ENCODE results near the gene CALU.
A peak's percentile ranks its signal among the peaks of the same experiment; 100 is the strongest.

Gene CALU

DNA sequence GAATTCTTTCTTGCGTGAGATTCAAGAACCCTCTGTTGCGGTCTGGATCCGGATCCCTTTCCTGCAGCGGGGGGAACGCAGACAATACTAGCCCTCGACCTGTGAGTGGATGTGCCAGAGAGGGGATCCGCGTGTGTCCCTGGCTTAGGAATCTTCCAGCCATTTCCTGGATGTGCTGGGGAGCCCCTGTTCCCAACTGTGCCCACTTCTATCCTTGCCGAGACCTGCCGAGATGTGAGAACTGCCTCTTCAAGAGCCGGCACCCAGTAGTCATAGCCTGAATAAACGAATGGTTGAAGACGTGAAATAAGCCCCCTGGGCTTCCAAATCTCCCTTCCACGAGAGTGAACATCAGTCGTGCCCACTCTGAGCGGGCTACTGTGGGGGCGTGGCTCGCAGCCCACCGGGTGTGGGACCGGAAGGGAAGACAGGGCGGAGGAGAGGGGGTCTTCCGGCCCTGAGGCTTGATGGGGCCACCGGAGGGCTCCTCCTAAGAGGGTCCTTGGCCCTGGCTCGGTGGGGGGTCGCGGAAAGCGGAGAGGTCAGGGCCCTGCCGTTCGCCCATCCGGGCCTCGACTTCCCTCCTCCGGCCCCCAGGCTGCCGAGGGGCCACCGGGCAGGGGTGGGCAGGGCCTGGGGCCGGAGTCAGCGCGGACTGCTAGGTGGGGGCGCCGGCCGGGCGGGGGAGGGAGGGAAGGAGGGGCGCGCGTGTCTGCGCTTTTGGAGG lies 51.3 kb downstream of the CALU start:
- DNase-seq: no peak

DNA sequence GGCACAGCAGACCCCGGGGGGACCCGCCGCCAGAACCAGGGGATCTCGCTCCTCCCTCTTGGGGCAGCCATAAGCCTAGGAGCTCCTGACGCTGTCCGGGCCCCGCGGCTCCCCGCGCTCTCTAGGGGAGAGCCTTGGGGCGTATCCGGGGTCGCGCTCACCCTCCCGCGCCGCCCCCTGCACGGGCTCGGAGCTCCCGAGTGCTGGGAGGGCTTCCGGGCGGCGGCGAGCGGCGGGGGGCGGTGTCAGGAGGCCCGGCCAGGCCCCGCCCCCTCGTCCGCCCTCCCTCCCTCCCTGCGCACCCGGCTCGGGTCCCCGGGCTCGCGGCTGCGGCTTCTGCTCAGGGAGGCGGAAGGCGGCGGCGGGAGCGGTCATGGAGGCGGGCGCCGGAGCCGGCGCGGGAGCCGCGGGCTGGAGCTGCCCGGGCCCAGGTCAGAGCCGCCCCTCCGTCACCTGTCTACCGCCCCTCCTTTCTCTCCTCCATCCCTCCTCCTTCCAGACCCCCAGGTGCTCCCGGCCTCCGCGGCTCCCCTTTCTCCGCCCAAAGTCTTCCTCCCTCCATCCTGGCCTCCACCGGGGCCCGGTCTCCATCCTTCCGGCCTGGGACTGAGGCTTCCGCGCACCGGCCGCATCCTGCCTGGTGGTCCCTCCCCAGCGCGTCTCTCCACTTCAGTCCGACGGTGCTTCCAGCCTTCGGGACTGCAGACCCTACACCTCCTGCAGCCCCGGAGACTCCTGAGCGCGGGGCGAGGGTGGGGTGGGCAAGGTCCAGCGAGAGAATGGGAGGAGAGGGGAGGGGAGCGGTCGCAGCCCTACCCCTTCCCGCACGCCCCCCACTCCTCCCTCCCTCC lies 52.2 kb downstream of the CALU start, which contains the start of gene CCDC136:
CCDC136 (plus strand) TSS at position 848 of the 851 bp plus-strand sequence. CDS start 444 bp downstream, outside the sequence.
- DNase-seq: peak; percentile 62 to 66

DNA sequence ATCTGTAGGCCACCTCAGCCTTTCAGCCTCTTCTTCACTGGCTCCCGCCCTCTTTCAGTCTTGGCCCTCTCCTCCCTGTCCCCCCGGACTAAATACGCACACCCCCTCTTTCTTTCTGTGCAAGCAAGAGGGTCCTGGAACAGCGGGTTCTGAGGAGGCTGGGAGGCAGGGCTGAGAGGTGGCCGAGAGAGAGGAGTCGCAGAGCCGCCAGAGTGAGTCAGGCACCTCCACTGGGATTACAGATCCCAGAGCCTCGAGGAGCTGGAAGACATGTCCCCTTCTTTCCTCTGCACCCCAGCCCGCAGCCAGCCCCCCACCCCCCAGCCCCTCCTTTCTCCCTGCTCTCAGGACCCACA lies 52.8 kb downstream of the CALU start:
- no peak for DNase-seq

DNA sequence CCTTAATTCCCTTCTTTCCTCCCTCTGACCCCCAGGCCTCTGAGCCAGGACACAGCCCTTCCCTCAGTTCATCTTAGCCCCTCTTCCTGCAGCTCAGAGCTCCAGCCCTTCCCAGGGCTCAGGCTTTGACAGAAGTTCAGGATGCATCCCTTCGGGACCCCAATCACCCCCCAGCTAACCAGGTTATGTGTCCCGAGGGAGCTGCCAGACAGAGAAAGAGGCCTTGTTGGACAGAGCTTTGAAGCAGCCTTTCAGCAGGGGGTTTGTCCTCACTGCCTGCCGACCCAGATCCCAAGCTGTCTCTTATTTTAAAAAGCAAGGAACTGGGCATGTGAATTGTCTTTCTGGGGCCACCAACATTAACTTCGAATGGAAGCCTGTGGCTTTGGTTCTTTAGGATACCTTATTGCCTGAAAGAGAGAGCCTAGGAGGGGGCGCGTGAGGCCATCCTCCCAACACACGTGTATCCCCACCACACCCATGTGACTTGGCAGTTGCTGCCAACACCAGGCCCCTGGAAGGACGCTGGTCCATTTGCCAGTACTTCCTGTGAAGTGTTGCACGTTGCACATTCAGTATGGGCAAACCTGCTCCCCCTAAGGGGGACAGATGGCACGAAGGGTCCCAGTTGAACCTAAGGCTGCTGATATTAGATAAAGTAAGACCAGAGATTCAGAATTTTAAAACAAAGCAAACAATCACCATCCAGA lies 53.5 kb downstream of the CALU start:
- no peak for DNase-seq

DNA sequence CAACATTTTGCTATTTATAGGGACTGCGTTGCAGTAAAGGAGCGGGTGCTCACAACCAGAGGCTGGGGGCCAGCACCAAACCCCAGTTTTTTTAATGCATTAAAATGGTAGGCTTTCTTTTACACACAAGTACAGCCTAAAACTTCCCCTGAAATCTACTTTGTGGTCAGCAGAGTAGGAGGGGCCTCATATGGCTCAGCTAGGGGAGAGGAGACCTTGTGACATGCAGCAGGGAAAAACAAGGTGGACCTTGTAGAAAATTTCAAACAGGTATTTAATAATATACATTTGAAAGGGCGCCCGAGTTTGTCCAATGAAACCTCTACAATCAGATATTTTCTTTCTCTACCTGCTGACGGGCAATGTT lies 54.0 kb downstream of the CALU start:
- no peak for DNase-seq

DNA sequence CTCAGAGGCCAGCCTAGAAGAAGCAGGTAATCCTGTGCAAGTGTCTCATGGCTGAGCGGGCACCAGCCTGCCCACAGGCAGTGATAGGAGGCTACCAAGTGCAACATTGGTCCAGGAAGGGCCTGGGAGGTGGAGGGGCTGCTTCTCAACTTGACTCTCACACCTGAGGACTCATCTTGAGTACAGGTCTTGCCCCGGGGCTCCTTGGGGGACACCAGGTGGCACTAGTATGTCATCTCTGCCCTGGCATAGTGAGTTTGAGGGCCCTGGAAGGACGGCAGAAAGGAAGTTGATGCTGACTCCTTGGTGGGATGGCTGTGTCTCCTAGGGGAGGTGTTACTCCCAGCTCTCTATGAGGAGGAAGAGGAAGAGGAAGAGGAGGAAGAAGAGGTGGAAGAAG lies 54.9 kb downstream of the CALU start:
- no peak for DNase-seq

DNA sequence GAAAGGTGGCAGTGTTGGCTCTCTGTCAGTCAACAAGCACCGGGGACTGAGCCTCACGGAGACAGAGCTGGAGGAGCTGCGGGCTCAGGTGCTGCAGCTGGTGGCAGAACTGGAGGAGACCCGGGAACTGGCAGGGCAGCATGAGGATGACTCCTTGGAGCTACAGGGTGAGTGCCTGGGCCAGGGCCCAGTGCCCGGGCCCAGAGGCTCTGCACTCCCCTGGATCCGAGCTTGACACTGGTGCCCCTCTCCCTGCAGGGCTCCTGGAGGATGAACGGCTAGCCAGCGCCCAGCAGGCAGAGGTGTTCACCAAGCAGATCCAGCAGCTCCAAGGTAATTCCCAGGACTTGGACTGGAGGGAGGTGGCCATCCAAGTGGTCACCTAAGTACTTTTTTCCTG lies 55.3 kb downstream of the CALU start:
- no peak for DNase-seq

DNA sequence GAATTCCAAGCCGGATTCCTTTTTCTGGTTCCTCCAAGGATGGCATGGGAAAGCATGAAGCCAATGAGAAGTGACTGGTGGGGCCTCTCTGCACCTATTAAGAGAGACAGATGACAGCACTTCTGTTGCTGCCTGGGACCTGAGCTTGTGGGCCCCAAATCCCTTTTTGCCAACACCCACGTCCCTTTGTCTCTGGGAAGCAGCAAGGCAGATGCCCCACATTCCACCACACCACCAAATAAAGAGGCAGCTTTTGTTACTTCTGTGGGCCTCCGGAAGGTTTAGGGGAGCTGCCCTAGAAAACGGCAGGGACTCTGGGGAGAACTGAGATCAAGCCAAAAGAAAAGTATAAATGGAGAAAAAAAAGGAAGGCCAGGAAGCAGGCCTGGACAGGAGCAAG lies 56.0 kb downstream of the CALU start:
- no peak for DNase-seq

DNA sequence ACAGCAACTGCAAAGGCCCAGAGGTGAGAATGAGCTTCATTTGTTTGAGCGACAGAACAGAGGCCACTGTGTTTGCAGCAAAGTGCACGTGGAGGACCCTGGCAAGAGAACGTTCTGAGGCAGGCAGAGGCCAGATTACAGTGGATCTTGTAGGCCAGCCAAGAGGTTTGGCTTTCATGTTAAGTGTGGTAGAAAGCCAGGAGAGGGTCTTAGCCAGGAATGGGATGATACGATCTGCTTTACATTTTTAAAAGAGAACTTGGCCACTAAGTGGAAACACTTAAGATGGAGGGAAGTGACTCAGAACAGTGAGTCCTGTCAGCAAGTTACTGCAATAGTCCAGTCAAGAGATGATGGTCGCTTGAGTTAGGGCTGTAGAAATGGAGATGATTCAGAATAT lies 57.2 kb downstream of the CALU start:
- no peak for DNase-seq

DNA sequence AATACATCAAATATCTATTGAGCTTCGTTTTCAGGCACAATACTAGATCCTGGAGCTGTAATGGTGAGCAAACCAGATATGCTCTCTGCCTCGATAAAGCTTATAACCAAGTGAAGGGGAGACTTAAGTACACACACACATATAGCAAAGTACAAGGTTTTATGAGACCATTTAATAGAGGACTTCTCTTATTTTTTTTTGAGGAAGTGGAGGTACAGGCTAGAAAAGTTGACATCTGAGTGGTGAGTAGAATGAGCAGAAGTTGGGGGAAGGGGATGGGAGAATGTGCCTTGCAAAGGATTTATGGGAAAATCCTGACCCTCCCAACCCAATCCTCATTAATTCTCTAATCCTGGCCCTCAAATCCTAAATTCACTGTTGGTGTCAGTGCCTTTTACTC lies 60.3 kb downstream of the CALU start:
- no peak for DNase-seq

DNA sequence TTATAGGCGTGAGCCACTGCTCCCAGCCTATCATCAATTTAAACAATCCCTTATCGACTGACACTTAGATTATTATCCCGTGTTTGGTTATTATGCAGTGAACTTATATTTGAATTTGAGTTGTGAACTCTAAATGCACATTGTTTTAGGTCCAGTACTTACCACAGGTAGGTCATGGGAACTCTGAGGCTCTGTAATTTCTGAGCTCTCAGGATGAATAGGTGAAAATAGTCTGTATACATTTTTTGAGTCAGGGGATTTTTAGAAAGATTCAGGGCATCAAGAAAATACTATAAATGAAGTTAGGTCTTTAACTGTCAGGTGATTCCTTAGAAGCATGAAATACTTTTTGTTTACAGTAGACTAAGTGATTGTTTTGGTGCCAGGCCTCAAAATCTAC lies 61.4 kb downstream of the CALU start:
- no peak for DNase-seq

DNA sequence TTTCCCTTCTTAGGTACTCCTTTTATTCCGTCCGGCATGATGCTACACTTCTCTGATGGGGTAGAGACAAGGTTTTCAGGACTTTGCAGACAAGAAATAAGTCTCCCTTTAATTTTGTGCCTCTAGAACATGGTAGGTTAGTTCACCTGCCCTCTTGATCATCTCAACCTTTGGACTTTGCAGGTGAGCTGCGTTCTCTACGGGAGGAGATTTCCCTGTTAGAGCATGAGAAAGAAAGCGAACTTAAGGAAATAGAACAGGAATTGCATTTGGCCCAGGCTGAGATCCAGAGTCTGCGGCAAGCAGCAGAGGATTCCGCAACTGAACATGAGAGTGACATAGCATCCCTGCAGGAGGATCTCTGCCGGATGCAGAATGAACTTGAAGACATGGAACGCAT lies 61.8 kb downstream of the CALU start:
- DNase-seq: no peak

DNA sequence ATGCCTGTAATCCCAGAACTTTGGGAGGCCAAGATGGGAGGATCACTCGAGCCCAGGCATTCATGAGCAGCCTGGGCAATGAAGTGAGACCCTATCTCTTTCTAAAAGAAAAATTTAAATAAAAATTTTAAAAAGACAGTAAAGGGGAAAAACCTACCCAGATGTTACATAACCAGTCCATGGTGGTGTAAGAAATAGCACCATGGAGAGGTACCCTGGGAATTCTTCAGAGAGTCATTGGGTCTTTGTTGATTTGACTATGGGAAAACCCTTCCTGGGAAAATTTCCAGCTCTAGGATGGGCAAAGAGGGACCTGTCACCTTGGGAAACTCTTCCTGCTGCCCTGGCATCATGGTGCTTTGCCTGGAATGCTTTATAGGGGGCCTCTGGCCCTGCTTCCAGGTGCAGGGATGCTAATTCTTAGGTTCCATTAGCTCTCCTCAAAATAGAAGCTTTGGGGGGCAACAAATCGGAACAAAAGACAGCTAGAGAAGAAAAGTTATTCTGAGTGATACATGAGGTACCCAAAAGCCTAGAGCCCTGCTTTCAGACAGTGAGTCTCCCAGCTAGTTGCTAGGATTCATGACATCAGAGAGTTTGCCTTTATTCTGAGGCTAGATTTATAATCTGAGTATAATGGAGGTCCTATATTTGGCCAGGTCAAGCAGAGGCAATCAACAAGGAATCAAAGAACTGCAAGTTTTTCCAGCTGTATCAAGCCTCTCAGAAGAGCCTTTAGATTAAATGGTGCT lies 62.7 kb downstream of the CALU start:
- no peak for DNase-seq

DNA sequence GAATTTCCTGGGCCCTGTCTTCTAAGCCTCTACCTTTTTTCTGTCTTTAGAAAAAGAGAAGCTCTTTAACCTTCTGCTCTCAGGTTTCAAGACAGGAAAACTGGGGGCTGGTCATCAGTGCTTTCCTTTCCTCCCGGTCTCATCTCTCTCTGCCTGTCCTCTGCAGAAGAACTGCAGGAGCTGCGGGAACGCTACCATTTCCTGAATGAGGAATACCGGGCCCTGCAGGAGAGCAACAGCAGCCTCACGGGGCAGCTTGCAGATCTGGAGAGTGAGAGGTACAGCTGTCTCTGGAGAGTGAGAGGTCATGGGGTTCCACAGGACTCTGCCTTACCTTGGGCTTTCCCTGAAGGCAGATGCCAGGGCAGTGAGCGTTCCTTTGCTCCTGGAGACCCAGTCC lies 65.3 kb downstream of the CALU start:
- no peak for DNase-seq

DNA sequence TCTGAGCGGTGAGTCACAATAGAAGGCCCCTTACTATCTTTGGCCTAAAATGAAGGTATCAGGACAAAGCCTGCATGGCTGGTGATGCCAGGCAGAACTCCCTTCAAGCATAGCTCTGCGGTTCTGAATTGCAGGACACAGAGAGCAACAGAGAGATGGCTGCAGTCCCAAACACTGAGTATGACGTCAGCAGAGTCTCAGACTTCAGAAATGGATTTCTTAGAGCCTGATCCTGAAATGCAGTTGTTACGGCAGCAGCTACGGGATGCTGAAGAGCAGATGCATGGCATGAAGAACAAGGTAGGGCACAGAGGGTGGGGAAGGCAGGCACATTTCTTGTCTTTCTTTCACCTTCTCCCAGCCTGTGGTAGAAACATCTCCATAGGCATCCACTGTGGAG lies 66.1 kb downstream of the CALU start:
- no peak for DNase-seq

DNA sequence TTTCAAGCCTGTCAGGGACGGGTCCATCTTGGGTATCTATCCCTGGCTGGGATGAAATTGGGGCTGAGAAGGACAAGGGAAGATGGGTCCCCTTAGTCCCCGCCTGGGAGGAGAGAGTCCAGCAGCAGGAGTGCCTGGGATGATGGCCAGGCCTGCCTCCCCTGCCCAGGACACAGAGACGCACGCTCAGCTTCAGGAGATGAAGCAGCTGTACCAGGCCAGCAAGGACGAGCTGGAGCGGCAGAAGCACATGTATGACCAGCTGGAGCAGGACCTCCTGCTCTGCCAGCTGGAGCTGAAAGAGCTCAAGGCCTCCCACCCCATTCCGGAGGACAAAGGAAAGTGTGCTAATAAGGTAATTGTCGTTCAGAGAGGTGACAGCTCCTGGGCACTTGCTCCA lies 68.0 kb downstream of the CALU start:
- DNase-seq: no peak

DNA sequence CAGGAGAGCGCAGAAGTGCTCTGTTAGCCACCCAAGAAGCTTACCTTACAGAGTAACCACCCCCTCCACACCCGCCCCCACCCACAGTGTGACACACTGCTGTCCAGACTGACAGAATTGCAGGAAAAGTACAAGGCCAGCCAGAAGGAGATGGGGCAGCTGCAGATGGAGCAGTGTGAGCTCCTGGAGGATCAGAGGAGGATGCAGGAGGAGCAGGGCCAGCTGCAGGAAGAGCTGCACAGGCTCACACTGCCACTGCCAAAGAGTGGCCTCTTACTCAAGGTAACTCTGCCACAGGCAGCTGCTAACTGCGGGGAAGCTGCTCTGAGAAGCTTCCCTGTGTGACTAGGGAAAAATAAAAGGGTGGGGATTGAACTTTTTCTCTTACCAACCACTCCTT lies 70.2 kb downstream of the CALU start:
- no peak for DNase-seq

DNA sequence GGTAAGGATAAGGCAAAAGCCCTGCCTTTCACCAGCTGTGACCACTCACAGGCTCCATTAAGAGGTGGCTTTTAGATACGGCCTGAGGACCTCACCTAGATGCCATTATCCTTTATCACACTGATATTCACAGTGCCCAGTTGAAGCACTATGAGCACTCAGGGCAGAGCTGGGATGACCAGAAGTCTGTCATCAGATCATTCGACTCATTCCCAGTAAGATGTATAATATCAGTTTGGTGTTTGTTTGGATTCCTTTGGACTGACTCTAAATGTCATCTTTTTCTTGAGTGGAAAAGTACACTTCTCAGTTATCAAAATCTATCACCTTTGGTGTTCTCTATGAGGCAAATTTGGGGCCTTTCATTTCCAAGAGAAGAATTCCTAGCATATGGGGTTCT lies 71.3 kb downstream of the CALU start:
- DNase-seq: no peak

DNA sequence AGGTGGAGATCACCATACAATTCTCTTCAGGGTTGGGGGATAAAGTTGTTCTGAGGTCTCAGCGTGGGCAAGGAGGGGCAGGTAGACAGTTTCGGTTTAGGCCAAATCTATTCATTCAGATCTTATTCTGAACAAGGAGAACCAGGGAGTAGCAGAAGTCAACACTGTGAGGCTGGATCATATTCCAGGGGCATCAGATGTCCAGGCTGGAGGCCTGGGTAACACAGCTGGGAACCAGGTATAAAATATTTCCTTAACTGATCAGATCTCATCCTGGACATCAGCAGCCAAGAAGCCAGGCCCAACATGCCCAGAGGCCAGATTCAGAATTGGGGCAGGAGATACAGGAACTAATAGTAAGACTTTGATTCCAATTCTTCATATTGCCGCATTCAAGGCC lies 71.8 kb downstream of the CALU start:
- no peak for DNase-seq

DNA sequence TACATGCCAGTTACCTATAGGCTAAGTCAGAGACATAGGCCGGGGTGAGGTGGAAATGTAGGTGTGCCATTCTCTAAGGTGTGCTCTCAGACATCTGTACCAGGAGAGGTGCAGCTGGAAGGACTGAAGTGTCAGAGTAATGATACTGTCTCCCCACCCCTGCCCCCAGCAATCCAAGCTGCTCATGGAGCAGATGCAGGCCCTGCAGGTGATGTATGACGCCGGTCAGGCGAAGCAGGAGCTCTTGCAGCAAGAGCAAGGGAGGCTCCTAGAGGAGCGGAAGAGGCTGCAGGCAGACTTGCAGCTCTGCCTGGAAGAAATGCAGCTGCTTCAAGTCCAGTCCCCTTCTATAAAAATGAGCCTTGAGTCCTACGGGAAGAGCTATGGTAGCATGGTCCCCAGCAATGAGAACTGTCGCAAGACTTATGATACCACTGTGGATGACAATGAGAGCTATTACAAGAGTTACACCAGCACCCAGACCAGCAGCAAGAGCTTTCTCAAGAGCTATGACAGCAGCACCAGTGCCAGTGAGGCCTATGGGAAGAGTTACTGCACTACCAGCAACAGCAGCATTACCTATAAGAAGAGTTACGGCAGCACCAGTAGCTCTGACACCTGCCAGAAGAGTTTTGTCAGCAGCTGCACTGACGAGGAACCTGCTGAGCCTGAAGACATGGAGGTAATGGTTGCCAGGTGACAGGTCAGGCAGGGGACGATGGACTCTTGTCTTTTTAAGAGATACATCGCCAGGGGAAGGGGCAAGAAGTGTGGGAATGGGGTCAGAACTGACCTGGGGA lies 72.7 kb downstream of the CALU start:
- DNase-seq: no peak

DNA sequence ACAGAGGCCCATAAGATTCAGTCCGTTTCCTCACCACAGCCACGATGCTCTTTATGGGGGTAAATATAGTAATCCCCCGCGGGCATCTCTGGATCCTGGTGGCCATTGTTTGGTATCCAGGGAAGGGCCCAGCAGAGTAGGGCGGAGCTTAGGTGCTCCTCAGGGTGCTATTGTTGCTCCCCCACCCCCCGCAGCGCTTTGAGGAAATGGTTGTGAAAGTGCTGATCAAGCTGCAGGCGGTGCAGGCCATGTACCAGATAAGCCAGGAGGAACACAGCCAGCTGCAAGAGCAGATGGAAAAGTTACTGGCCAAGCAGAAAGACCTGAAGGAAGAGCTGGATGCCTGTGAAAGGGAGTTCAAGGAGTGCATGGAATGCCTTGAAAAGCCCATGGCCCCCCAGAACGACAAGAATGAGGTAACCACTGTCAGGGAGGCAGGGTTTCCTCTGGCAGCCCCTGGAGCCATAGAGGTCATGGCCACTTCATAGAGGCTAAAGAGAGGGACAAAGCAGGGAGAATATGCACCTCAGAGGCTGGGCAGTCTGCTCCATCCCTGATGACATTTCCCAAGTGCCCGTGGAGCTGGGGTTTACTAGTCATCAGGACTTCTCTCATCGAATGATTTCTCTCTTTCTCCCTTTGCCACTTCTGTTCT lies 73.5 kb downstream of the CALU start:
- DNase-seq: no peak

DNA sequence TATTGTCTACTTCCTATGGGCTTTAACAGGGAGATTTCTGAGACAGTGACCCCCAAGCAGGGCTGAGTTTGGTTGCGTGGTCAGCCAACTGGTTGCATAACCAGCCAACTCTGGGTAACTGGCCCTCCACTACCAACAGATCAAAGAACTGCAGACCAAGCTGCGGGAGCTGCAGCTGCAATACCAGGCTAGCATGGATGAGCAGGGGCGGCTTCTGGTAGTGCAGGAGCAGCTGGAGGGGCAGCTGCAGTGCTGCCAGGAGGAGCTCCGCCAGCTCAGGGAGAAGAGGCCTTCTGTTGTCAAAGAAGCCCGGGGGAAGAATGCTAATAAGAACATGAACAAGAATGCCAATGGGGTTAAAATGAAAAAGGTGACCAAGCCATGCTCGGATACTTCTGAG lies 75.3 kb downstream of the CALU start:
- DNase-seq: no peak

Measured in stimulated activated CD4-positive, alpha-beta T cell treated with anti-CD3 and anti-CD28 coated beads, Interleukin-2, amount 100 ng/mL, for 48 hours (primary cell).